Fibroblast of skin of left quadriceps (primary cell): ENCODE data around the gene NLRP6.
"Not testable (repeated sequence)": the region's sequence is repeated elsewhere in the genome, so short reads cannot be mapped to it uniquely, and the experiment has no call there.

ENCODE experiments used
- DNase-seq, 2 experiments: peaks; one replicate each; pipeline ENCODE4 v3.0.0-alpha.2; 2013; ENCODE audit warnings: low read depth in 2 of 2

Gene NLRP6

DNA sequence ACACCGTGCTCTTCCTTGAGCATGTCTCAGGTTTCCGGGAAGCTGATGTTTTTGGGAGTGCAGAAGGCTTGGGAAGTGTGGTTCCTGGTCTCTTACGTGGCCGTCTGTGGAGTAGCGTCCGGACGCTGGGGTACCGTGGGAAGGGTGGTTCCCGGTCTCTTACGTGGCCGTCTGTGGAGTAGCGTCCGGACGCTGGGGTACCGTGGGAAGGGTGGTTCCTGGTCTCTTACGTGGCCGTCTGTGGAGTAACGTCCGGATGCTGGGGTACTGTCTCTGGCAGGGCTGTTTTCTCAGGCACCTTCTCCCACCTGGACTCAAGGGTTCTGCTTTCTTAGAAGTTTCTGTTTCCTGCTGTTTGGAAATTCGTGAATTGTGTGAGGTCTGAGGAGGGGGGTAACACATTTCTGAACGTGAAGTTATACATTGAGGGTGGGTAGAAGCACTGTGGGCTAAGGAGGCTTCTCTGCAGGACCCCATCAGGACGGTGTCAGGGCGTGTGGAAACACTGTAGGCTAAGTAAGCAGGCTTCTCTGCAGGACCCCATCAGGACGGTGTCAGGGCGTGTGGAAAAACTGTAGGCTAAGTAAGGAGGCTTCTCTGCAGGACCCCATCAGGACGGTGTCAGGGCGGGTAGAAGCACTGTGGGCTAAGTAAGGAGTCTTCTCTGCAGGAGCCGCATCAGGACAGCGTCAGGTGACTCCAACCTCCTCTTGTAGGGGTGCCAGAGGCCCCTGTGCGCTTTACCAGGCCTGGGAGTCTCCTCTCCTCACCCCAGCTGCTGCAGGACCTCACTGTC, 47.8 kb downstream of the NLRP6 start:
- no peak for DNase-seq

DNA sequence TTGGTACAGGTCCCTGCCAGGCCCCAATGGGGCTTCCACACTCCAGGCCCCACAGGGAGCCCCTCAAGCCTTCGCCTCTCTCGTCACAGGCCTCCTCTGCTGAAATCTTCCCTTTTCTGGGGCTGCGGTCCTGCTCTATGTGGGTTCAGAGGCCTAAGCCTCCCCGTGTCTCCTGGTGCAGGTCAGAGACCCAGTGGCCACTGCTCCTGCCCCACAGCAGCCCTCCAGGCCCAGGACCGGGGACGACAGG, 48.3 kb downstream of the NLRP6 start:
- no peak for DNase-seq

DNA sequence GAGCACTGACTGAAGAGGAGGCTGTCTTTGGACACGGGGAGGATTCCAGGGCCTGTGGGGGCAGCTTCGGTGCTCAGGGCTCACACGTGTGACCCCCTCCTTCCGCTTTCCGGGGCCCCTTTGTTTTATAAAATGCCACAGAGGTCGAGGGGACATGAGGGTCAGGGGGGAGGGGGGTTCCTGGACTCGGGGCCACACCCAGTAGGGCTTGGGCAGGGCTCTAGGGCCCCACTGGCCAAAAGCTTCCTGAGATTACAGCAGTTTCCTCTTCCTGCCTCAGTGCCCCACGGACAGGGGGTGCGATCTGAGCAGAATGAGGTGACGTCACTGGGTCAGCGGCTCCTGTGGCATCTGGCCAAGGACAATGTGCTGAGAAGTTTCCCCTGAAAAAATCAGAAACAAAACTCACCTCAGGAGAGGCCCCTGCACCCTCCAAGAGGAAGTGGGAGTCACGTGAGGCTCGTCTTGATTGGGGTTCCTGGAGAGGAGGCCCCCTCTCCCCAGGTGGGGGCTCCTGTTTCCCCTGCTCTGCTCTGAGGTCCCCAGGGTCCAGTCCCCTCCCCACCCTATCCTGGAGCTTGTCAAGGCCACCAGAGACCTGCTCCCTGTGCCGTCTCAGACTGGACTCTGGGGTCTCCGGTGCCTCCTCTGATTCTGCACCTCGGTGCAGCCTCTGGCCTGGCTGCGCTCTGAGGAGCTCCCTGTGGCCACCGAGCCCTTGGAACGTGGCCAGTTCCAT, 48.8 kb downstream of the NLRP6 start:
- no peak for DNase-seq

DNA sequence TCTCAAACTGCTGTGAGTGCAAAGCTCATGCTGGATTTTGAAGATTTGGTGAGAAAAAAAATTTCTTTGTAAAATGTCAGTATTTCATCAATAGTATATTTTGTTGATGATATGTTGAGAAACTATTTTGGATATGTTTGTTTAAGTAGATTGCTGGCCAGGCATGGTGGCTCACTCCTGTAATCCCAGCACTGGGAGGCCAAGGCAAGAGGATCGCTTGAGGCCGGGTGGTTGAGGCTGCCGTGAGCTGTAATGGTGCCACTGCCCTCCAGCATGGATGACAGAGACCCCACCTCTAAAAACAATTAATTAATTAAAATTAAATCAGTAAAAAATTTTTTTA, 49.3 kb downstream of the NLRP6 start:
- DNase-seq, result no peak

DNA sequence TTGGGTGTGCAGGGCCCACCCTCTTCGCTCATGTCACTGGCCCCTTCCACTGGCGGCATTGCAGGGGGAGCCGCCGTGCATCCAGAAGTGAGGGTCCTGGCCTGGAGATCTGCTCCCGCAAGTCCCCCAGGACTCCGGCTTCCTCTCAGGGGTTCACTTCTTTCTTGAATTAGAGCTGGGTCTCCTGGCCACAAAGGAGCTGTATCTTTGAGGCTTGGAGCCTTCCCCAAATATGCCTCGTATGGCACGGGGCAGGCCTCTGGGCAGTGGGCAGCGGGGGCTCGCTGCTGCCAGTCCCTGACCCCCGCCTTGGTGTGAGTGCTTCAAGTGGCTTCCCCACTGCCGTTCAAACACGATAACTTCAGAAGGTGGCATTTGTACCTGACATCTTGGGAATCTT, 49.8 kb downstream of the NLRP6 start:
- no peak for DNase-seq

DNA sequence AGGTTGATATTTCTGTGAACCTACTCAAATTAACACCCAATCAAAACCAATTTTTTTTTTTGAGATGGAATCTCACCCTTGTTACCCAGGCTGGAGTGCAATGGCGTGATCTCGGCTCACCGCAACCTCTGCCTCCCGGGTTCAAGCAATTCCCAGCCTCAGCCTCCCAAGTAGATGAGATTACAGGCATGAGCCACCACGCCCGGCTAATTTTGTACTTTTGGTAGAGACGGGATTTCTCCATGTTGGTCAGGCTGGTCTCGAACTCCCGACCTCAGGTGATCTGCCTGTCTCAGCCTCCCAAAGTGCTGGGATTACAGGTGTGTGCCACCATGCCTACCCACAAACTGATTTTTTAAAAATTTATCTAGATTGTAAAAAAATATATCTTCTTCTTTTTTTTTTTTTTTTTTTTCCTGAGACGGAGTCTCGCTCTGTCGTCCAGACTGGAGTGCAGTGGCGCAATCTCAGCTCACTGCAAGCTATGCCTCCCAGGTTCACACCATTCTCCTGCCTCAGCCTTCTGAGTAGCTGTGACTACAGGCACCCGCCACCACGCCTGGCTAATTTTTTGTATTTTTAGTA, 50.4 kb downstream of the NLRP6 start:
- not testable (repeated sequence) for DNase-seq

DNA sequence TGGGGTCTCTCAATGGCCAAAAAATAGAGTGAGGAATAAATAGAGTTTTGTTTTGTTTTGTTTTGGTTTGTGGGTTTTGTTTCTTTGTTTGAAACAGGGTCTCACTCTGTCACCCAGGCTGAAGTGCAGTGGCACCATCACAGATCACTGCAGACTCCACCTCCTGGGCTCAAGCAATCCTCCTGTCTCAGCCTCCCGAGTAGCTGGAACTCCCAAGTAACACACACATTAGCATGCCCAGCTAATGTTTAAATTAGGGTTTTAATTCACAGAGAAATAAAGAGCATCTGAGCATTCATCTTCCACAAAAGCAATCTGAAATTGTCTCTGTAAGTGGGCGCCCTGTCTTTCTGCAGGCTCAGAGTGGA, 51.7 kb downstream of the NLRP6 start:
- DNase-seq, result no peak

DNA sequence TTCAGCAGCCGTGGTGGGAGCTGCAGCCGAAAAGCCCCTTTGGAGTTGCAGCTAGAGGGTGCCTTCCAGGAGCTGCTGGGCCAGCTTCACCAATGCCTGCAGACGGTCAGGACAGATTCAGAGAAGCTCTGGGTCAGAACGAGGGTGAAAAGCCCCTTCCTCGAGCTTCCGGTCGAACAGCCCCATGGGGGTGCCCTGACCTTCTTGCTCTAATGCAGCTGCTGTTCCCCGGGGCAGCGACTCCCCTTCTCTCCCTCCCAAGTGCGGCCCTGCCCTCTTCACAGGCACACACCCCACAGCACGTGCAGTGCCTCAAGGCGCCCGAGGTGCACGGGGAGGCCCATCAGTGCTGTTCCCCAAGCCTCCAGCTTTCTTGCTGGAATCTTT, 52.1 kb downstream of the NLRP6 start:
- DNase-seq, result no peak

DNA sequence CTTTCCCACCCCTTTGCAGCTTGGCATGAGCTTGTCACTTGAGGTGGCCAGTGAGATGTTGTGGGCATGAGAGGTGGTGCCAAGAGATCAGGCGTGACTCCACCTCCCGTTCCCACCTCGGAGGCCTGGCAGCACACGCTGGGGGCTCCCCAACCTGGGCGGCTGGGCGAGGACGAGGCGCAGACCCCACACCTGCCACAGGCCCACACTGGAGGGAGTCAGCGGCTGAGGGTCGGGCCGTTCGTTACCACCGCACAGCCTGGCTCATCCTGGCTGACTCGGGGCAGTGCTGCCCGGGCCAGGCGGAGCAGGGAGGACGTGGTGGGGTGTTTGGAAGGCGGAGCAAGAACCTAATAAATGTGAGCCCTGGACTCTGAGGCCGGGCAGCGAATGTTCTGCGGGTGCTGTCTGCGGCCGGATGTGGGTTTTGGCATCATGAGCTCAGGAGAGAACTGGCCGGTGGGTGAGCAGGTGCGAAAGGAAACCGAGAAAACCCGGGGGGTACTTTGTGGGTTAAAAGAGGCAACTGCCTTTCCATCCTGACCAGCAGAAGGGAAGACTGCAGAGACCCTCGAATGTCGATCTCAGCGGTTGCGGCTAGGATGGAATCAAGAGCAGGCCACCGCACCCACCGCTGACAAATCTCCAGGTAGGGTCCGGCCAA, 52.6 kb downstream of the NLRP6 start:
- no peak for DNase-seq

DNA sequence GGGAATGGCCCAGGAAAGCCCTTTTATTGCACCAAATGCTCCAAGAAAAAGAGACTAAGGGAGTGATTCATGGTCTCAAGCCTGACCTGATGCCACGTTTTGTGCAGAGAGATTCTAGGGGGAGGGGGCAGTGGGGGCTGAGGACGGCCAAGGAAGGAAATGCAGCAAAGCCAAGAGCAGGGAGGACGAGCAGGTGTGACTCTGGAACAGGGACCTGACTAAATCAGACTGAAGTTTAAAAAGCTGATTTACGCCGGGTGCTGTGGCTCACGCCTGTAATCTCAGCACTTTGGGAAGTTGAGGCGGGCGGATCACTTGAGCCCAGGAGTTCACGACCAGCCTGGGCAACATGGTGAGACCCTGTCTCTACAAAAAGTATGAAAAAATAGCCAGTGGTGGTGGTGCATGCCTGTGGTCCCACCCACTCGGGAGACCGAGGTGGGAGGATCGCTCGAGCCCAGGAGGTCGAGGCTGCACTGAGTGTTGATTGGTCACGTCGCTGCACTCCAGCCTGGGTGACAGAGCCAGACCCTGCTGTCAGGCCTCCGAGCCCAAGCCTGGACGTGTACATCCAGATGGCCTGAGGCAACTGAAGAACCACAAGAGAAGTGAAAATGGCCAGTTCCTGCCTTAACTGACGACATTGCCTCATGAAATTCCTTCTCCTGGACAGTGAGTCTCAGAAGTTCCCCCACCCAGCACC, 53.3 kb downstream of the NLRP6 start:
- DNase-seq, result no peak

DNA sequence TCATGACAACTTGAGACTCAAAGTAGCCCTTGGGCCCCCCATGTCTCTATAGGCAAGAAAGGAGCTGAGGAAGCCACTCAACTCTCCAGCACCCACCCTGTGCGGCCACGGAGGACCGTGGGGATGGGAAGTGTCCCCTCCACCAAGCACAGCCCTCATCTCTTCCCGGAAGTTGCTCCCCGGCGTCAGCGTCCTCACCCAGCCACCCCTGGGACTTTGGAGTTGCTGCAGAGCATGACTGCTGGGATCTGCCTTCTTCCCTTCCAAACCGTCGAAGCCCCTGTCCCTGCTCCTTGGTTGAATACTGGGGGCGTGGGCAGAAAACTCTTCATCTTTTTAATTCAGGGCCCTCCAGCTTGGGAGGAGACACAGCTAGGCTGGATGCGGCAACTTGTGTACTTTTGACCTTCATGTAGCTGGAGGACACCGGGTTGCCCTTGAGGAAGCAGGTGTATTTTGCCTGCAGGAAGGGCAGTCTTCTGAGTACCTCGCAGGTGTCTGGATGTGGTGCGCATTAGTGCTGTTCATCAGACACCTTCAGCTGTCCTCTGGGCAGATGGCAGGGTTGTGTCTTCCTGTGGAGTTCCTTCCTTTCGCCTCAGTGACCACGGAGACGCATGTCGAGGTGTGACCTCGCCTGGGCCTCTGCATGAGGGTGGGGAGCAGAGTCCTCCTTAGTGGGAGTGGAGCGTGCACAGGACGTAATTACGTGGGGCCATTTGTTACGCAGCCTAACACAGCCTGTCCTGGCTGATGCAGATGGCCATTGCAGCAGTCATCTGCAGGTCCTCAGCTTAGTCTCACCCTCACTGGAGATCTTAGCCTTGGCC, 54.7 kb downstream of the NLRP6 start:
- DNase-seq, result no peak

DNA sequence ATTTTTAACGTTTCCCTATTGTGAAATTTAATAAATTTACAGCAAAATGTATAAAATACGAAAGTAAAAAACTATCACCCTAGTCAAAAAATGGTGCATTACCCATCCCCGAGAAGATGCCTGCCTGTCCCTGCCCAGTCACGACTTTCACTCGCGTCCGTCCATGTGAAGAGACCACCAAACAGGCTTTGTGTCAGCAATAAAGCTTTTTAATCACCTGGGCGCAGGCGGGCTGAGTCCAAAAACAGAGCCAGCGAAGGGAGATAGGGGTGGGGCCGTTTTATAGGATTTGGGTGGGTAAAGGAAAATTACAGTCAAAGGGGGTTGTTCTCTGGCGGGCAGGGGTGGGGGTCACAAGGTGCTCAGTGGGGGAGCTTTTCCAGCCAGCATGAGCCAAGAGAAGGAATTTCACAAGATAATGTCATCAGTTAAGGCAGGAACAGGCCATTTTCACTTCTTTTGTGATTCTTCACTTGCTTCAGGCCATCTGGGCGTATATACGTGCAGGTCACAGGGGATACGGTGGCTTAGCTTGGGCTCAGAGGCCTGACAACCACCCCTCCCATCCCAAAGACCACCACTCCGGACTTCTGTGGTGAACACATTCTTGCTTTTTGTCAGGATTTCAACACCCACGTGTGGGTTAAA, 55.5 kb downstream of the NLRP6 start:
- not testable (repeated sequence) for DNase-seq

DNA sequence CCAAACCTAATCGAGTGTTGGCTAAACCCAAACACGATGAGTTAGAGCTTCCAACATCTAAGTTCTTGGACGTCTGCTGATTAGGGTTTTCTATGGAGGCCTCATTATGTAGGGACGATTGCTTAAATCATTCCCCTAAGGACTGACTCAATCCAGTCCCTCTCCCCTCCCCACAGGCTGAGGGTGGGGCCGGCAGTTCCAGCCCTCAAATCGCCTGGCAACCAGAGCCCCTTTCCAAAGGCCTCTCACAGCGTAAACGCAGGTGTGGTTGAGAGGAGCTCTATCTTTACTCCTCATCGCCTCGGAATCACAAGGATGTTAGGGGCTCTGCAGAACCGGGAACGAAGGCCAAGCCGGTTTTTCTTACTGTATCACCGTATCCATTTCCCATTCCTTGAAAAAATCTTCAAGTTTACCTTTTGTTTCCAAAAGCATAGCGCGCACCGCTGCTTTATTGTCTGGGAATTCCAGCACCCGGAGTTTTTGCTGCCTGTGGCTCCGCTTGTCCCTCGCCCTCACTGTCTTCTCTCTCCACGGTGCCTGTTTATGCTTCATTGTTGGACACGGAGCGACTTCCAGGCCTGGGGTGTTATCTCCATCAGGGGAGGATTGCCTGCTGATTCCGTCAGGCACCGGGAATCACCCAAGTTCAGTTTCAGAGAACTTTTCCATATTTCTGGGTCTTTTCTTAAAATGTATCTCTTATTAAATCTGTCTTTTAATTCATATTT, 56.2 kb downstream of the NLRP6 start:
- DNase-seq, result no peak
